ENCODE measurements around the gene HOMER2.

Gene HOMER2

DNA sequence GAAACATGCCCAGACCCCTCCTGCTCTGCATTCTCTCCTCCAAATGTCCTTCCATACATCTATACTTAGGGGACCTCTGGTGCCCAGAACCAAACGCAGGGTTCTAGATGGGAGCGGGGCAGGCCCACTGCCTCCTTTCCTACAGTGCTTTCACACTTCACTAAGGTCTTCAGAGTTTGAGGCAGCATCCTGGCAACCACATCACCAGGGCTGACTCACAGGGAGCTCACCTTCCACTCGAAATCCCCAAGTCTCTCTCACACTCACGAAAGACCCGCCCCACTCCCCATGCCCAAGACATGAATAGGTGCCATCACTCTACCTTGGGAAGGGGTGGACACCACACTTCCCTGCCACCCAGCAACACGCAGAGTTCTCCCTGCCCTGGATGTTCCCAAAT is 18.9 kb downstream of the HOMER2 start:
- Histone ChIP-seq H3K36me3 (replicated peaks; ENCODE audit: low read depth, low read length) (no peaks in the 10 kb centered on the region), H3K27me3 (ENCODE audit: low read depth, low read length) (no peaks in the 10 kb centered on the region), H4K20me1 (ENCODE audit: insufficient read depth, low read length) (peaks cover 16% of the 10 kb centered on the region), H3K9me3 (ENCODE audit: insufficient read depth, low read length) (no peaks in the 10 kb centered on the region), H3K9ac (ENCODE audit: low read length) (no peak overlapping the region), H3K4me3 (ENCODE audit: low read length) (no peak overlapping the region), H2AFZ (ENCODE audit: low read depth, low read length) (no peak overlapping the region), H3K4me1 (ENCODE audit: low read length) (no peaks in the 10 kb centered on the region), H3K79me2 (ENCODE audit: low read length) (no peaks in the 10 kb centered on the region), H3K4me2 (ENCODE audit: low read length) (no peak overlapping the region), H3K27ac (ENCODE audit: low read length) (no peak overlapping the region)
- TF ChIP-seq, protein P1, sequence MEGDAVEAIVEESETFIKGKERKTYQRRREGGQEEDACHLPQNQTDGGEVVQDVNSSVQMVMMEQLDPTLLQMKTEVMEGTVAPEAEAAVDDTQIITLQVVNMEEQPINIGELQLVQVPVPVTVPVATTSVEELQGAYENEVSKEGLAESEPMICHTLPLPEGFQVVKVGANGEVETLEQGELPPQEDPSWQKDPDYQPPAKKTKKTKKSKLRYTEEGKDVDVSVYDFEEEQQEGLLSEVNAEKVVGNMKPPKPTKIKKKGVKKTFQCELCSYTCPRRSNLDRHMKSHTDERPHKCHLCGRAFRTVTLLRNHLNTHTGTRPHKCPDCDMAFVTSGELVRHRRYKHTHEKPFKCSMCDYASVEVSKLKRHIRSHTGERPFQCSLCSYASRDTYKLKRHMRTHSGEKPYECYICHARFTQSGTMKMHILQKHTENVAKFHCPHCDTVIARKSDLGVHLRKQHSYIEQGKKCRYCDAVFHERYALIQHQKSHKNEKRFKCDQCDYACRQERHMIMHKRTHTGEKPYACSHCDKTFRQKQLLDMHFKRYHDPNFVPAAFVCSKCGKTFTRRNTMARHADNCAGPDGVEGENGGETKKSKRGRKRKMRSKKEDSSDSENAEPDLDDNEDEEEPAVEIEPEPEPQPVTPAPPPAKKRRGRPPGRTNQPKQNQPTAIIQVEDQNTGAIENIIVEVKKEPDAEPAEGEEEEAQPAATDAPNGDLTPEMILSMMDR (IDR thresholded peaks at IDR 0.05; ENCODE audit: low read depth, low read length) = no peak
- TF ChIP-seq EZH2phosphoT487 (IDR thresholded peaks at IDR 0.05; ENCODE audit: low read depth) = no peak

GRCh38 chr15:82931221-82931620 is 21.3 kb downstream of the HOMER2 start:
- Histone ChIP-seq H3K27ac (ENCODE audit: low read length) (no peak overlapping the region), H3K4me2 (ENCODE audit: low read length) (no peak overlapping the region), H3K36me3 (replicated peaks; ENCODE audit: low read depth, low read length) (no peaks in the 10 kb centered on the region), H3K79me2 (ENCODE audit: low read length) (no peaks in the 10 kb centered on the region), H3K9ac (ENCODE audit: low read length) (no peak overlapping the region), H3K4me1 (ENCODE audit: low read length) (no peaks in the 10 kb centered on the region), H3K27me3 (ENCODE audit: low read depth, low read length) (no peaks in the 10 kb centered on the region), H3K4me3 (ENCODE audit: low read length) (no peak overlapping the region), H3K9me3 (ENCODE audit: insufficient read depth, low read length) (no peaks in the 10 kb centered on the region), H2AFZ (ENCODE audit: low read depth, low read length) (no peak overlapping the region), H4K20me1 (ENCODE audit: insufficient read depth, low read length) (peaks cover 15% of the 10 kb centered on the region)
- no peak for TF ChIP-seq EZH2phosphoT487 (IDR thresholded peaks at IDR 0.05; ENCODE audit: low read depth)
- TF ChIP-seq, protein P1 (IDR thresholded peaks at IDR 0.05; ENCODE audit: low read depth, low read length) = no peak

- TF ChIP-seq EZH2phosphoT487 (IDR thresholded peaks at IDR 0.05; ENCODE audit: low read depth) = no peak
- TF ChIP-seq, protein P1 (IDR thresholded peaks at IDR 0.05; ENCODE audit: low read depth, low read length) = no peak
- Histone ChIP-seq H3K79me2 (ENCODE audit: low read length) (no peaks in the 10 kb centered on the region), H3K4me3 (ENCODE audit: low read length) (no peak overlapping the region)
Measured at GRCh38 chr15:82930461-82930860, 22.1 kb downstream of the HOMER2 start.

DNA sequence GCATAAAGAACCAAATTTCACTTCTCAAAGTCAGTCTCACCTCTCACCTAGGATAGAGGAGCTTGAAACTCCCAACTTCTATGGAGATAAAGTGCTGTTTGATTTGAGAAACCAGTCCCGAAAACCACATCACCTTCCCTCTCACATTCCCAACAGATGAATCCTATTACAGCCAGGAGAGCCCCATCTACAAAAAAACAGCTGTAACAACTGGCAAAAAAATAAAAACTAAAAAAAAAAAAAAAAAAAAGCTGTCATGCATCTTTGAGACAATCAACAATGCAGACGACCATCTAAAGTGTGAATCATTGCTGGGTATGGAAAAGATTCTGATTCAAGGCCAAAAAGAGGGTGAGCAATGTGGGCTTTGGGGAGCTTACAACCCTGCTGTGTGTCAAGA is 23.8 kb downstream of the HOMER2 start:
- no peaks in the 10 kb centered on the region for H3K9me3 ChIP-seq (ENCODE audit: insufficient read depth, low read length)

More at GRCh38 chr15:82930461-82930860, 22.1 kb downstream of the HOMER2 start:
- H3K27ac ChIP-seq (ENCODE audit: low read length) = no peak overlapping the region
- H2AFZ ChIP-seq (ENCODE audit: low read depth, low read length) = no peak overlapping the region
- peaks cover 10% of the 10 kb centered on the region for H4K20me1 ChIP-seq (ENCODE audit: insufficient read depth, low read length)
- H3K9ac ChIP-seq (ENCODE audit: low read length) = no peak overlapping the region
- no peaks in the 10 kb centered on the region for H3K36me3 ChIP-seq (replicated peaks; ENCODE audit: low read depth, low read length)
- H3K27me3 ChIP-seq (ENCODE audit: low read depth, low read length) = no peaks in the 10 kb centered on the region
- no peaks in the 10 kb centered on the region for H3K4me1 ChIP-seq (ENCODE audit: low read length)
- no peaks in the 10 kb centered on the region for H3K9me3 ChIP-seq (ENCODE audit: insufficient read depth, low read length)
- H3K4me2 ChIP-seq (ENCODE audit: low read length) = no peak overlapping the region

More for the DNA sequence above, 23.8 kb downstream of the HOMER2 start:
- H3K79me2 ChIP-seq (ENCODE audit: low read length) = no peaks in the 10 kb centered on the region
- no peaks in the 10 kb centered on the region for H3K36me3 ChIP-seq (replicated peaks; ENCODE audit: low read depth, low read length)
- H4K20me1 ChIP-seq (ENCODE audit: insufficient read depth, low read length) = peaks cover 5% of the 10 kb centered on the region
- H3K4me3 ChIP-seq (ENCODE audit: low read length) = no peak overlapping the region
- no peak overlapping the region for H2AFZ ChIP-seq (ENCODE audit: low read depth, low read length)
- H3K9ac ChIP-seq (ENCODE audit: low read length) = no peak overlapping the region
- H3K27ac ChIP-seq (ENCODE audit: low read length) = no peak overlapping the region
- no peaks in the 10 kb centered on the region for H3K27me3 ChIP-seq (ENCODE audit: low read depth, low read length)
- H3K4me1 ChIP-seq (ENCODE audit: low read length) = no peaks in the 10 kb centered on the region
- H3K4me2 ChIP-seq (ENCODE audit: low read length) = no peak overlapping the region
- no peak for TF ChIP-seq EZH2phosphoT487 (IDR thresholded peaks at IDR 0.05; ENCODE audit: low read depth)
- TF ChIP-seq, protein P1 (IDR thresholded peaks at IDR 0.05; ENCODE audit: low read depth, low read length) = no peak
